NCI-H82 (cell line): ENCODE measurements around the gene SH3BP1.
A peak's percentile ranks its signal among the peaks of the same experiment; 100 is the strongest.

ENCODE experiments used
- DNase-seq: peaks from one replicate; lab custom pipeline; 2025; lab: John Stamatoyannopoulos, UW

SH3BP1 gene

DNA sequence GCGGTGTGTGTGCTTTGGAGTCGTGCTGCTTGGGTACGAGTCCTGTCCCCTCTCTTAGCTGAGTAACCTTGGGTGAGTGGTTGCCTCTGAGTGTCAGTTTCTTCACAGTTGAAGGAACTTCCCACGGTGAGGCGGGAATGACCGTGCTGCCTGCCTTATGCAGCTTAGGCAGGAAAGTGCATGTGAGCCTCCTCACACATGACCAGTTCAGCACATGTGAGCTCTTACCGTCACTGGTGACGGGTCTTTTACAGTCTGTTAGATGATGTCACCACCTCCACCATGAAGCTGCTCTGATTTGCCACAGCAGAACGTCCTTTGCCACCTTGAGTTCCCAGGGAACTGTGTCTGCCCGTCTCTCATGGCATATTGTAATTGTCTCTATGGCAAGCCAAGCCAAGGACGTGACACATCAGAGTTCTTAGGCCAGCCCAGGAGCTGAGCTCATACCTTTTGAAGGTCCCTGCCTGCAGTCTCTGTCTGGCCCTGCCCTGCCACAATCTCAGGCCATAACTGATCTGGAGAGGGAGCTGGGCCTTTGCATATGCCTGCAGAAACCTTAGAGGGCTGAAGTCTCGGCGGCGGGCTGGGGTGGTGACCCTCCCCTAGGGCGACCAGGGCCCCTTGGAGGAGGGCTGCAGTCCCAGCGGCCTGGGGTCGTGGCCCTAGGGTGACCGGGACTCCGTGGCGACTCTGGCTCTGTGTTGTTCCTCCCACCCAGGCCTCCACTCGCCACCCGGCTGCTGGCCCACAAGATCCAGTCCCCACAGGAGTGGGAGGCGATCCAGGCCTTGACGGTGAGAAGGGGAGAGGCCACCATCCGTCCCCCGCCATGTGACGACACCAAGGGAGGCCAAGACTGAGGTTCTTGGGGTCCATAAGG is 23.0 kb upstream of the SH3BP1 start:
- no peak for DNase-seq

DNA sequence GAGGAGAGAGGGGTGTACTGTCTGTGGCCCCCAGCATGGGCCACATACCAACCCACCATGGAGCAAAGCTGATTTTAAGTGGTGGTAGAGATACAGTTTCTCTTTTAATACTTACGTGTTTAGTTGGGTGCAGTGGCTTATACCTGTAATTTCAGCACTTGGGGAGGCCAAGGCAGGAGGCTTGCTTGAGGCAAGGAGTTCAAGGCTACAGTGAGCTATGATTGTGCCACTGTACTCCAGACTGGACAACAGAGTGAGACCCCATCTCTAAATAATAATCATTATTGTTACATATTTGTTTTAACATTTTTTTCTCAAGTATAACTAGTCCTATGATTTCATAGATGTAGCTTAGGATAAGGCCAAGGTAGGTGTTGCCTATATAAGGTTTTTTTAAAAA is 22.0 kb upstream of the SH3BP1 start:
- DNase-seq: no peak

DNA sequence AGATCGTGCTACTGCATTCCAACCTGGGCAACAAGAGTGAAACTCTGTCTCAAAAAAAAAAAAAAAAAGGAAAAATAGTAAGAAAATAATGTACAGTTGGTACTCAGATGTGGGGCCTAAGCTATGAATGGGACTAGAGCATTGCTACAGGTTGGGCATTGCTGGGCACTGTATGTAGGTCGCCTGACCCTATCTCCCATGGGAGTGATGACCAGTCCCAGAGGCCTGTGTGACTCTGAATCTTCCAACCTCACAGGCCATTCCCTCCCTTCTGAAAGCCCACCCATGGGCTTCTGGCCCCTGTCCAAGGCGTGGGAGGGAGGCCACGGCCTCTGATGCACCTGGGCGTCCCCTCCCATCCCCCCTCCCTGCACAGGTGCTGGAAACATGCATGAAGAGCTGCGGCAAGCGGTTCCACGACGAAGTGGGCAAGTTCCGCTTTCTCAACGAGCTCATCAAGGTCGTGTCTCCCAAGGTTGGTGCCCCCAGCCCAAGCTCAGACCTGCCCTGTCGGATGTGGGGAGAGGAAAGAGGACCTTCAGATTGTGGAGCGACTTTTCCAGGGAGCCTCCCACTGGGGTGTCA is 21.3 kb upstream of the SH3BP1 start:
- DNase-seq: no peak

DNA sequence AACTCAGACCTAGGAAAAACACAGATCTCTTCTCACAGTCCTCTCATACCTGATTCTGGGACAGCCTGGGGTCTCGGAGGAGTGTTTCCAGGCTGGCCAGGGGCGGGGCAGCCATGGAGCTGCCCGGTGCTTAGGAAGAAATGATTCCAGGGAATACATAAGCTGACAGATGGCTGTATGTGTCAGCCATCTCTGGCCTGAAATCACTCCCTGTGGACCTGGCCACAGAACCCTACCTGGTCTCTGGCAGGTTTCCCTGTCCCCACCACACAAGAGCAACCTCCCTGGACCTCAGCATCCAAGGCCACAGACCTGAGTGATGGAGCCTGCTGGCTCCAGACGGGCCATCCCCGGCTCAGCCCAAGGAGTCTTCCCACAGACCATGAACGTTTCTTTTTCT is 20.8 kb upstream of the SH3BP1 start:
- DNase-seq: no peak

DNA sequence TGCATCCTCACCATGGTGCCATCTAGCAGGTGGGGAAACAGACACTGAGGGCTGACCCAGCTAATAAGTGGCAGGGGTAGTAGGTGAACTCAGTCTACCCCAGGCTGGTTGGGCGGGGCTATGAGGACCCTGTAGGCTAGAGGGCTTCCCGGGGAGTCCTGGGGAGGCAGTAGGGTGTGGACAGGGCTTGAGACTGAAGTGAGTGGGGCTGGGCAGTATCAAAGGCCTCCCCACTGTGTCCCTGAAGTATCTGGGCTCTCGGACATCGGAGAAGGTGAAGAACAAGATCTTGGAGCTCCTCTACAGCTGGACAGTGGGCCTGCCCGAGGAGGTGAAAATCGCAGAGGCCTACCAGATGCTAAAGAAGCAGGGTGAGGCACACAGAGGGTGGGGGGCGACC is 19.5 kb upstream of the SH3BP1 start:
- DNase-seq: no peak

DNA sequence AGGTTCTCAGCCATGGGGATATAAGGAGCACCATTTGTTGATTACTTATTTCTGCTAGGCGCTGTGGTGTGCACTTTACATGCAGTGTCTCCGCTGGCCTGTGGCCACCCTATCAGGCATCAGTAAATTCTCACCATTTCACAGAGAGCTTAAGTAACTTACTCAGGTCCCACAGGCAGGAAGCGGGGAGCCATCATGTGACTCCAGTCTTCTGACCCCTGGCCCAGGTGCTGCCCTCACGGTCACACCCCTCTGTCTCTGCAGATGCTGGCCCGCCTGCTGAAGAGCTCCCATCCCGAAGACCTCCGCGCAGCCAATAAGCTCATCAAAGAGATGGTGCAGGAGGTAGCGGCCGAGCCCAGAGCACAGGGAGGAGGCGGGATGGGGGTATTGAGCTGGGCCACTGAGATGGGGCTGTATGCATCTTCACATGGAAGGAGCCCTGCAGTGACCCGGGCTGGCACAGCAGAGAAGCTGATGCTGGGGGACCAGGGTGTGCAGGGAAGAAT is 18.1 kb upstream of the SH3BP1 start:
- DNase-seq: no peak

DNA sequence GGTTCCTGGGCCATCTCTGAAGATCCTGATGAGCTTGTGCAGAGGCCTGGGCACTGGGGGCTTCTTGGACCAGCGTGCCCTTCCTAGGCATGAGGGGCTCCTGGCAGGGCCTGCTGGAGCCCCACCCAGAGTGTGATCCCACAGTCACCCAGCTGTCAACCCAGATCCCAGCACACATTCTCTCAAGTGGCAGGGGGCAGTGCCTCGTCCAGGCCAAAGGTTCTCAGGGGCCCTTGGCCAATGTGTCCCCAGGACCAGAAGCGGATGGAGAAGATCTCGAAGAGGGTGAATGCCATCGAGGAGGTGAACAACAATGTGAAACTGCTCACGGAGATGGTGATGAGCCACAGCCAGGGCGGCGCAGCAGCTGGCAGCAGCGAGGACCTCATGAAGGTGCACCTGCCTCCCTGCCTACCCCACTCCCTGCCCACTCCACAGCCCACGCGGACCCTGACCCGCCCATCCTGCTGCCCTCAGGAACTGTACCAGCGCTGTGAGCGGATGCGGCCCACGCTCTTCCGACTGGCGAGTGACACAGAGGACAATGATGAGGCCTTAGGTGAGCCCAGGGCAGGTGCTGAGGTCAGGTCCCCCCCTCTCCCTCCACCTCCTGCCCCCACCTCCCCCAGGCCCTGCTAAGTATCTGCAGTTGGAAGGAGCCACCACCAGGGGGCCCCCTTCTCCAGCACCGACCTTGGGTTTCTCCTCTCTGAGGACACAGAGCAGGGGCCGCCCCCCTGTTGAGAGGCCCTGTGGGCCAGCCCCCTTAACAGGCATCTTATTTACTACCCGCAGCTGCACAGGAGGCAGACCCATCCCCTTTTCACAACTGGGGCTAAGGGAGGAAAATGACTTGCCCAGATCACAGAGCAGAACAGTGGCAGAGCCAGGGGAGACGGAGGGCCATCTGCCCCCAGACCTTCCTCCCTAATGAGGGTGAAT is 16.1 kb upstream of the SH3BP1 start:
- DNase-seq: peak; percentile 69

DNA sequence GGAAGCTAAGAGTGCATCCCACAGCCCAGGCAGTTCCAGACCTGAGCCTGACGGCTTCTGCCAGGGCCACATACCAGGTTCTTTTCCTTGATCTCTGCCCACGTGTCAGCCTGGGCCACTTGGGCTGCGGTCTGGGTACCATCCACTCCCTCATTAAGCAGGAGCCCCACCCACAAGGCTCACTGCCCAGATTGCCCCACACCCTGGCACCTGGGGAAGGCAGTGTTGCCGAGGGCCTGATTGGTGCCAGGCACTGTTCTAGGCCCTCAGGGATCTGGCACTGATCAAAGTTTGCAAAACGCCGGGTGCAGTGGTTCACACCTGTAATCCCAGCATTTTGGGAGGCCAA is 15.5 kb upstream of the SH3BP1 start:
- DNase-seq: no peak

DNA sequence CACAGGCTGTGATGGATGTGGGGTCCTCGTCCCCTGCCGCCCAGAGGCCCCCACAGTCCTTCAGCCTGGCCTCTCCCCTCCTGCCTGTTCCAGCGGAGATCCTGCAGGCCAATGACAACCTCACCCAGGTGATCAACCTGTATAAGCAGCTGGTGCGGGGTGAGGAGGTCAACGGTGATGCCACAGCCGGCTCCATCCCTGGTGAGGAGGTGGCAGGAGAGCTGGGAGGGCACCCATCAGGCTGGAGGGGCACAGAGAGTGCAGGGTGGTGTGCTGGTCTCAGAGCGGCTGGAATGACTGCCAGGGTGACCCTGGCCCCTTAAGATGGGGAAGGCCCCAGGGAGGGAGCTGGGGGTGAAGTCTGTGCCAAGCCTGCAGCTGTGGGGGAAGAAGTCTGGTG is 14.6 kb upstream of the SH3BP1 start:
- DNase-seq: no peak

DNA sequence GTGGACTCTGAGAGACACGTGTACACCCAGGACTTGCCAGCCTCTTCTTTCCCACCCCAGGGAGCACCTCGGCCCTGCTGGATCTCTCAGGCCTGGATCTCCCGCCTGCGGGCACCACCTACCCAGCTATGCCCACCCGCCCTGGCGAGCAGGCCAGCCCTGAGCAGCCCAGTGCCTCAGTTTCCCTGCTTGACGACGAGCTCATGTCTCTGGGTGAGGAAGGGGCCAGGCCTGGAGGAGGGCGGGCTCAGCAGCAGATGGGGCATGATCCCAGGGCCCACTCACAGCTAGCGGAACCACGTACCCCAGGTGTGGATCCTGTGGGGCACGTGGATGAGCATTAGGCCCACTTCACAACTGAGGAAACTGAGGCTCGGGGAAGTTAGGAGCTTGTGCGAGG is 13.7 kb upstream of the SH3BP1 start:
- no peak for DNase-seq

DNA sequence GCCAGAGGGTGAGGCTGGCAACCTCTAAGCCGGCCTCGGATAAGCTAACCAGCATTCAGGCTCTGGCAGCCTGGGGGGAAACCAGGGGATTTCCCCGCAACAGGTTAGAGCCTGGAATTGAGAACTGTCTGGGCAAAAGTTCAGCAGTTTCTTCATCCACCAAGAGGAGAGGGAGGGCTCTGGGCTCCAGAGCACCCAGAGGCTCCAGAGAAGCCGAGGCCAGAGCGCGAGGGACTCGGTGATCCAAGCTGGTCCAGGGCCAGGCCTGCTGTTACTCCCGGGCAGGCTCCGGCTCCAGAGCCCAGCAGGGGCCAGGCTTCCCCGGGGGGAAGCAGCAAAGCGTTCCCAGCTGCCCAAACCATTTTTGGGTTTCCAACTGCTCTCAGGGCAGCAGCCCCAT is 13.3 kb upstream of the SH3BP1 start:
- no peak for DNase-seq

DNA sequence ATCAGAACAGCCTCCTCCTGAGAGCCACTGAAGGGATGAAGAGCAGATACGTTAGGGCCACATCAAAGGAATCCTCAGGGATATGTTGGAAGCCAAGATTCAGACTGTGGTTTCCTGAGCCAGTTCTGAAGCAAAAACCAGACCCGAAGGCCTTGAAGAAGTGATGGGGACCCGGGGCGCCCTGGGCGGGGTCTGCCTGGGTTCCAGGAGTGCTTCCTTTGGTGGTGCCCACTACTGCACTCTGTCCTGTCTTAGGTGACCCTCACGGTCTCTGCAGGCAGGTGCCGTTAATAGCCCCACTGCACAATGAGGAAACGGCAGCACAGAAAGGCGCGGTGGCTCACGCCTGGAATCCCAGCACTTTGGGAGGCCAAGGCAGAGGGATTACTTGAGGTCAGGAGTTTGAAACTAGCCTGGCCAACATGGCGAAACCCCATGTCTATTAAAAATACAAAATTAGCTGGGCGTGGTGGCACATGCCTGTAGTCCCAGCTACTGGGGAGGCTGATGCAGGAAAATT is 12.9 kb upstream of the SH3BP1 start:
- DNase-seq: no peak

DNA sequence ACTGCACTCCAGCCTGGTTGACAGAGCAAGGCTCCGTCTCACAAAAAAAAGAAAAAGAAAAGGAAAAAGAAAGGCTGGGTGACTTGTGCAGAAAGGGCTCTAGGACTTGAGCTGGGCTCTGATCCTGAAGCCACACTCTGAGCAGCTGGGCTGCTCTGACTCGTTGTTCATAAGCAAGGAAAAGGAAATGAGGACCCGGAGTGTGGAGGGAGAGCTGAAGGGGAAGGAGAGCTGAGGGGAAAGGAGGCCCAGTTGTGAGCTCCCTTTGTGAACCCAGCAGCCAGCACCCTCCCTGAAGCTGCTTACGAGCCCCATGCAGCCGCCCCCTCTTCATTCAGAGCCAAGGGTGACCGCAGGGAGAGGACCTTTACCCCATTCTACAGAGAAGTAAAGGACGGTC is 12.3 kb upstream of the SH3BP1 start:
- DNase-seq: no peak

DNA sequence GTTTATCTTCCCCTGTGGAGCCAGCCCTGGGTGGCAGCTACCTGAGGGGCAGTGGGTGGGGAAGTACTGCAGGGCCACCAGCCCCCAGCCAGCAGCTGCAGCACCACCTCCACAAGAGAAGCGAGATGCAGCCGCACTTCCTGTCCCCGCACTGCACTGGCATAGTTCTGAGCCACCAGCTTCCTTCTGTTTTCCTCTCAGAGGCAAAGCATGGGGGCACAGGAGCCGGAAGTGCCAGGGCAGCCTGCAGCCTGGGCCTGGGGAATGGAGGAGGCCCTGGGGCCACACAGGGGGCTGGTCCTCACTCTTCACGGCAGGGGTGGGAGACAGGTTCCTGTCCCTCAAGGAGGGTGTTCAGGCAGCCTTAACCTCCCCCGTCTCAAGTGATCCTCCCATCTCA is 11.9 kb upstream of the SH3BP1 start:
- DNase-seq: no peak

DNA sequence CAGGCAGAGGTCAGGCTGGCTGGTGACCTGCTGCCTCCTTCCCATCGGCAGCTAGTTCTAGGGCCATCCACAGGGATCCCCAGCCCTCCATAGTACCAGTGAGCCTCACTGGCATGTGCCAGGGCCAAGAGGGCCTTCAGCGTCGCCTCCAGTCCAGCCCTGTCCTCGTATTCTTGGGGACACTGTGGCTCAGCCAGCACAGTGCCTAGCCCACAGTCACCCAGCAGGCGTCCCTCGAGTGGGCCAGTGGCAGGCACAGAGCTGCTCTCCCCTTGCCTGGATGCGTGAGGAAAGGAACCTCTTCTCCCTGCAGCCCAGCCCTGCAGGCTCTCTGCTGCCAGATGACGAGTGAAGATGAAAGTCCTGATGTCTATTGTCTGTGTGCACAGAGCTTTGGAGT is 10.6 kb upstream of the SH3BP1 start:
- DNase-seq: no peak

DNA sequence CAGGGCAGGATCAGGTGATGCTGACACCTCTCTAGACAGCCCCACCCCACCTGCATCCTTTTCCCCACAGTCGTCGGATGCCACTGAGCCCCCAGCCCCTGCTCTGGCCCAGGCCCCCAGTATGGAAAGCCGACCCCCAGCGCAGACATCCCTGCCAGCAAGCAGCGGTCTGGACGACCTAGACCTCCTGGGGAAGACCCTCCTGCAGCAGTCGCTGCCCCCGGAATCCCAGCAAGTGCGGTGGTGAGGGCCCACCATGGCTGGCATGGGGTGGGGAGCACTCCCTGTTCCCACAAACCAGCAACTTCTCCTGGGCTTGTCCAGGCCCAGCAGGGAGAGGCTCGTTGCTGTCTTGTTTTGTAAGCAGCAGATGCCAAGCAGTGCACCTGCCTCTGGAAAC is 9.5 kb upstream of the SH3BP1 start:
- DNase-seq: no peak

DNA sequence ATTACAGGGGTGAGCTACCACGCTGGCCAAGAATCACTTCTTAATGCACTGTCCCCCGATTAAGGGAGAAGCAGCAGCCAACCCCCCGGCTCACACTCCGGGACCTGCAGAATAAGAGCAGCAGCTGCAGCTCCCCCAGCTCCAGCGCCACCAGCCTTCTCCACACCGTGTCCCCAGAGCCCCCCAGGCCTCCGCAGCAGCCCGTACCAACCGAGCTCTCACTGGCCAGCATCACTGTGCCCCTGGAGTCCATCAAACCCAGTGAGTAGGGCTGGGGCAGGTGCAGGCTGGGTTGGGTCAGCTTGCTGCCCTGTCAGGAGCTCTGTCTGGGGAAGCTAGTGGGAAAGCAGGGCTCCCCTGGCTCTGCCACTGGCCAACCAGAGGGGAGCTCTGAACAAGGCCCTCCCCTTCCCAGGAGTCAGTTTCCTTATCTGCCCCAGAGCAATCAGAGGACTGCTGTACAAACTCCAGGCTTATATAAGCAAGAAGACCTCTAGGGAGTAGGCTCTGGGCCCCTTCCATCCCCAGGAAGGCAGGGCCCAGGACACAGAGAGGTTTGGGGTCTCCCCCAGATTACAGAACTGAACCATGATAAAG is 8.5 kb upstream of the SH3BP1 start:
- no peak for DNase-seq

DNA sequence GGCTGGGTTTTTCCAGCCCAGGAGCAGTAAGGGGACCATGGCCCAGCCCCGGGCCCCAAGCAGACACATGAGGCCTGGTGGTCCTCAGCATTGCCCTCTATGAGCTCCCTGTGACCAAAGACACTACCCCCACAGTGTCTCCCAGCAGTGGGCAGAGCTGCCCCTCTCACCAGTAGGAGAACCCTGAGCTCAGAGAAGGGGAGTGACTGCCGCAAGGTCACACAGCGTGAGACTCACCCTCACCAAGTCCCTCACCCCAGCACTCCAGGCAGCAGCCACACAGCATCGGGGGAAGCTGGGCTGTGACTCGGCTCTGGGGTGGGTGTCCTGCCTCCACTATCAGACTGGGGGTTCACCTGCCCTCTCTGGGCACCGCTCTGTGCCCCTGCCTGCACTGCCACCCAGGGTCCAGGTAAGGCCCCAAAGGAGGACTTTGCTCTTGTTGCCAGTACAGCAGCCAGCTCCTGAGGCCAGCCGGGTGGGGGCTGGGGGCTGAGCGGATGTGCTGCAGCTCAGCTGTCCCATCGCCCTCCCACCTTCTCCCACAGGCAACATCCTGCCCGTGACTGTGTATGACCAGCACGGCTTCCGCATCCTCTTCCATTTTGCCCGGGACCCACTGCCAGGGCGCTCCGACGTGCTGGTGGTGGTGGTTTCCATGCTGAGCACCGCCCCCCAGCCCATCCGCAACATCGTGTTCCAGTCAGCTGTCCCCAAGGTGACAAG is 7.9 kb upstream of the SH3BP1 start:
- DNase-seq: no peak

DNA sequence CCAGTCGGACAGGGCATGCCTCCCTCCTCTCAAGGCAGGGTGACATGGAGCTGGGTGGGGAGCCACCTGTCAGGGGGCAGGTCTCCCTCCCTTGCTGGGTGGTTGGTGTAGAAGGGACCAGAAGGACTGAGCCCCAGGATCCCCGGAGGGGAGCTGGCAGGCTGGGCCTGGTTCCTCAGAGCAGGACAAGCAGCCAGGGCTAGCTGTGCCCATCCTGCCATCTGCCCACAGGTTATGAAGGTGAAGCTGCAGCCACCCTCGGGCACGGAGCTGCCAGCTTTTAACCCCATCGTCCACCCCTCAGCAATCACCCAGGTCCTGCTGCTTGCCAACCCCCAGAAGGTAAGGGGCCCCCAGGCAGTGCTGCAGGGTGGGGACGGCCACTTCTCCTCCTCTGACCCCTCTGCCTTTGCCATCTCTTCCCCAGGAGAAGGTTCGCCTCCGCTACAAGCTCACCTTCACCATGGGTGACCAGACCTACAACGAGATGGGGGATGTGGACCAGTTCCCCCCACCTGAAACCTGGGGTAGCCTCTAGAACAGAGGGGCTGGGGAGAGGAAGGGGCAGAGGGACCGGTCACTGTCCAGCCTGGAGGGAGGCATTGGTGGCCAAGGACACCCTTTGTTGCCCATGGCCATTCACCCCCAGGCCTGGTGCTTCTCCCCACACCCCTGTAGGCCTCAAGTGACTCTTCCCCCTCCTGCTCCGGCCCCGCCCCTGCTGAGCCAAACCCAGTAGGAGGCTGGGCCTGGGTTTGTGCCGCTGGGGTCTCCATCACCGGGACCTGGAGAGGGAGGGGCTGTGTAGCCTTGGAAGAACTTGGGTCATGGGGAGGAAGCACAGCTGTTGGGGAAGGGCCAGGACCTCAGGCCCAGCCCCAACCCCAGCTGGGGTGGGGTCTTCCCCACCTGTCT is 7.0 kb upstream of the SH3BP1 start:
- DNase-seq: no peak

DNA sequence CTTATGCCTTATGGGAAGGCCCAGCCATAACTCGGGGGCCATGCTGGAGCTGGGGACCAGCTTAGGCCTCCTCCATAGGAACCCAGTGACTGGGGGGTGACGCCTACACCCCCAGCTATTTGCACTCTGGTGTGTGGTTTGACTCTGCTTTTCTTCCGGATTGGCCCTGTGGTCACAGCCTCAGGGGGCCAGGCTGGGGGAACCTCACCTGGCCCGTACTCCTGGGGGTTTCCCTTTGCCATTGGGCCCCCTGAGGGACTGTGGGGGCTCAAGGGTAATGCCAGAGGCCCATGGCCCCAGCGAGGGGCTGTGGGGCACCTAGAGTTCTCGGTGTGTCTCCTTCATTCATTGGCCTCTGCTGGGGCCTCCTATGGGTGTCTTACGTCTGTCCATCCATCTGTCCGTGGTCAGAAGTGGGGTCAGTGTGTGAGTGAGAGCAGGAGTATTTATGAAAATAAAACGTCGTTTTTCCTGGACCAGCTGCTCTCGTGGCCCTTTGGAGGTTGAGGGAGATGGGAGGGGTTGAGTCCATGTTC is 6.3 kb upstream of the SH3BP1 start:
- DNase-seq: no peak
